WTC11 (cell line): ENCODE data around the gene AKAP8. TPM values are rescaled to one million over a fixed set of nuclear protein-coding genes. Genes with fewer than 3 reads are reported as not detected.

Source experiments
- ATAC-seq: fragments of 200-7000 bp; cut with Tn5 transposase; 2 replicates; pipeline ENCODE4 v1.10.0; 2021; ENCODE audit warnings: mild to moderate bottlenecking, moderate library complexity
- CTCF ChIA-PET: fragments of 300-600 bp; sonication (Branson Sonifier 250); formaldehyde crosslinking; loops from one replicate; lab custom pipeline; 2021; ENCODE audit warnings: antibody characterized with exemption; lab: Charles Lee
- POLR2A ChIA-PET: fragments of 350-600 bp; sonication (Branson Sonifier 250); formaldehyde crosslinking; loops from one replicate; lab custom pipeline; 2021; ENCODE audit warnings: antibody characterized with exemption; lab: Charles Lee
- DNase-seq: peaks from one replicate; pipeline ENCODE4 v3.0.0; 2021; ENCODE audit warnings: low spot score
- H3K27ac Mint-ChIP-seq: 2 replicates; pipeline ENCODE4 v1.8.0; 2021; ENCODE audit warnings: mixed read lengths
- H3K27me3 Mint-ChIP-seq: 2 replicates; pipeline ENCODE4 v1.8.0; 2021; ENCODE audit warnings: low read depth, mild to moderate bottlenecking, moderate library complexity, mixed read lengths
- H3K36me3 Mint-ChIP-seq: 2 replicates; pipeline ENCODE4 v1.8.0; 2021; ENCODE audit warnings: mixed read lengths
- H3K4me1 Mint-ChIP-seq: 2 replicates; pipeline ENCODE4 v1.8.0; 2022; ENCODE audit warnings: mixed read lengths
- H3K4me3 Mint-ChIP-seq: 2 replicates; pipeline ENCODE4 v1.8.0; 2021; ENCODE audit warnings: mild to moderate bottlenecking, moderate library complexity, mixed read lengths
- H3K9me3 Mint-ChIP-seq: 2 replicates; pipeline ENCODE4 v1.8.0; 2021; ENCODE audit warnings: mixed read lengths
- AFF4 ChIP-seq: sonication (generic); formaldehyde crosslinking; IDR thresholded peaks from 2 replicates; pipeline ENCODE4 v1.8.1; 2023; ENCODE audit warnings: mild to moderate bottlenecking, missing genetic modification reagents, borderline replicate concordance
- ATF3 ChIP-seq: sonication (generic); formaldehyde crosslinking; conservative IDR thresholded peaks from 2 replicates; pipeline ENCODE4 v1.8.1; 2022; ENCODE audit warnings: mild to moderate bottlenecking, missing genetic modification reagents
- CTCF ChIP-seq: fragments of 200-600 bp; IDR thresholded peaks from 2 replicates; pipeline ENCODE4 v1.8.0; 2022; ENCODE audit warnings: antibody characterized with exemption
- FOXP1 ChIP-seq: sonication (generic); formaldehyde crosslinking; IDR thresholded peaks from 2 replicates; pipeline ENCODE4 v1.8.0; 2022; ENCODE audit warnings: missing genetic modification reagents, mild to moderate bottlenecking, moderate library complexity, borderline replicate concordance
- MLX ChIP-seq: sonication (generic); formaldehyde crosslinking; IDR thresholded peaks from 2 replicates; pipeline ENCODE4 v1.8.1; 2023; ENCODE audit warnings: mild to moderate bottlenecking, missing genetic modification reagents, moderate library complexity
- TCF7 ChIP-seq: sonication (generic); formaldehyde crosslinking; IDR thresholded peaks from 2 replicates; pipeline ENCODE4 v1.8.0; 2022; ENCODE audit warnings: mild to moderate bottlenecking, low read depth, missing genetic modification reagents, moderate library complexity
- TEAD1 ChIP-seq: sonication (generic); formaldehyde crosslinking; IDR thresholded peaks from 2 replicates; pipeline ENCODE4 v1.8.0; 2022; ENCODE audit warnings: mild to moderate bottlenecking, missing genetic modification reagents
- ZNF263 ChIP-seq: sonication (generic); formaldehyde crosslinking; IDR thresholded peaks from 2 replicates; pipeline ENCODE4 v1.8.1; 2022; ENCODE audit warnings: low read depth, mild to moderate bottlenecking, moderate library complexity, missing genetic modification reagents
- ZNF425 ChIP-seq: fragments of 250-450 bp; sonication (Bioruptor Pico); conservative IDR thresholded peaks from 2 replicates; pipeline ENCODE4 v1.9.0; 2021; ENCODE audit warnings: mild to moderate bottlenecking
- total RNA-seq: library from RNA; stranded (reverse); gene quantifications from 3 replicates; pipeline ENCODE4 v1.2.3, GENCODE V29; 2021

Gene AKAP8
- total RNA-seq, 1 experiment from 2014 or later: 65.9 TPM

- peak overlapping the region; percentile 70; the same call in 1 of the 2 replicates for H3K27ac Mint-ChIP-seq
- no peak overlapping the region for H3K4me3 Mint-ChIP-seq
- ChIA-PET POLR2A (interaction anchor here (0.7 kb wide), 1 partner anchor 16 kb away, joined by 3 read pairs; the partner anchor contains the start of gene AKAP8L), CTCF (interaction anchor here (1.0 to 1.5 kb wide), 2 partner anchors 16 to 151 kb away, joined by 4 to 5 read pairs; partner anchors contain the start of gene AKAP8L)
- H3K9me3 Mint-ChIP-seq: no peaks in the 10 kb centered on the region
- H3K36me3 Mint-ChIP-seq: peaks cover 38% of the 10 kb centered on the region
- no peaks in the 10 kb centered on the region for H3K27me3 Mint-ChIP-seq
- peaks cover 3% of the 10 kb centered on the region; the same call in 1 of the 2 replicates for H3K4me1 Mint-ChIP-seq
- TF ChIP-seq CTCF (no peak), AFF4 (no peak), MLX (CRISPR knock-in tag) (no peak), ZNF263 (CRISPR knock-in tag) (no peak), TCF7 (no peak), FOXP1 (CRISPR knock-in tag) (no peak), TEAD1 (no peak), ATF3 (CRISPR knock-in tag) (no peak)
- ATAC-seq (no peak), DNase-seq (no peak)
Measured at GRCh38 chr19:15402411-15403150, 23.0 kb upstream of the AKAP8 start.

GRCh38 chr19:15401397-15401710 is 21.8 kb upstream of the AKAP8 start:
- peaks cover 47% of the 10 kb centered on the region for H3K36me3 Mint-ChIP-seq
- no peak for TF ChIP-seq ZNF425 (CRISPR knock-in tag)
- ChIA-PET CTCF (no interaction called here), POLR2A (interaction anchor here (0.5 to 0.8 kb wide), 2 partner anchors 17 to 387 kb away, joined by 3 to 4 read pairs; partner anchors contain the start of gene AKAP8L)
- H3K27me3 Mint-ChIP-seq: no peaks in the 10 kb centered on the region
- peaks cover 3% of the 10 kb centered on the region; the same call in 1 of the 2 replicates for H3K4me1 Mint-ChIP-seq
- ATAC-seq (no peak), DNase-seq (no peak)
- no peaks in the 10 kb centered on the region for H3K9me3 Mint-ChIP-seq
- no peak overlapping the region for H3K27ac Mint-ChIP-seq
- H3K4me3 Mint-ChIP-seq: no peak overlapping the region
